A549 (cell line): ENCODE results near the gene TXN2. TPM values are rescaled to one million over a fixed set of nuclear protein-coding genes. Genes with fewer than 3 reads are reported as not detected.
A peak's percentile ranks its signal among the peaks of the same experiment; 100 is the strongest.

ENCODE experiments used
- ATAC-seq, 2 experiments: fragments of 200-7000 bp in 1 of 2; fragments of >200 bp in 1 of 2; cut with Nextera tagmentation in 1 of 2; cut with Tn5 transposase in 1 of 2; 3 replicates each; pipeline versions ENCODE4 v1.8.0 to v1.9.1; 2018 to 2020; ENCODE audit warnings: mild to moderate bottlenecking in 1 of 2, moderate library complexity in 1 of 2
- CTCF ChIA-PET: fragments of 300-600 bp; sonication (Branson Sonifier 250); formaldehyde crosslinking; extraction: SDS; loops from one replicate; lab custom pipeline; 2021; ENCODE audit warnings: antibody characterized with exemption, inconsistent platforms; lab: Yijun Ruan, JAX
- POLR2A ChIA-PET: fragments of 350-600 bp; formaldehyde crosslinking; extraction: SDS; loops from one replicate; lab custom pipeline; 2021; ENCODE audit warnings: antibody characterized with exemption, inconsistent platforms; lab: Yijun Ruan, JAX
- DNase-seq, 2 experiments: peaks; one replicate each; pipeline versions ENCODE4 v3.0.0 to v3.0.0-alpha.2; 2011 to 2016; ENCODE audit warnings: low read depth in 1 of 2, low spot score in 1 of 2
- FAIRE-seq: peaks from 2 replicates; lab custom pipeline; 2011; peaks lifted over from hg19 to GRCh38; lab: Jason Lieb, UNC
- H3K27ac ChIP-seq, 2 experiments: fragments of >200 bp; sonication (Bioruptor Twin); formaldehyde crosslinking; 3 replicates each; pipeline ENCODE4 v1.5.1; 2016 to 2017
- H3K4me1 ChIP-seq: fragments of >200 bp; sonication (Bioruptor Twin); formaldehyde crosslinking; 3 replicates; pipeline ENCODE4 v1.6.1; 2016
- H3K4me2 ChIP-seq: fragments of >200 bp; sonication (Bioruptor Twin); formaldehyde crosslinking; 3 replicates; pipeline ENCODE4 v1.6.1; 2016
- H3K4me3 ChIP-seq: fragments of >200 bp; sonication (Bioruptor Twin); formaldehyde crosslinking; 3 replicates; pipeline ENCODE4 v1.5.1; 2016
- H3K9me3 ChIP-seq: fragments of >200 bp; sonication (Bioruptor Twin); formaldehyde crosslinking; 3 replicates; pipeline ENCODE4 v1.6.1; 2016
- BHLHE40 ChIP-seq: IDR thresholded peaks from 2 replicates; pipeline ENCODE4 v1.6.1; 2012; ENCODE audit warnings: low read depth, low read length, inconsistent platforms
- CHD4 ChIP-seq: fragments of 200-600 bp; sonication (generic); IDR thresholded peaks from 2 replicates; pipeline ENCODE4 v1.6.1; 2016; ENCODE audit warnings: antibody characterized with exemption, mild to moderate bottlenecking, borderline replicate concordance
- CTCF ChIP-seq: fragments of >200 bp; sonication (Bioruptor Twin); formaldehyde crosslinking; IDR thresholded peaks from 3 replicates; pipeline ENCODE4 v1.5.1; 2016
- E2F6 ChIP-seq: IDR thresholded peaks from 2 replicates; pipeline ENCODE4 v1.6.1; 2012; ENCODE audit warnings: low read depth, borderline replicate concordance
- EHF ChIP-seq: fragments of 250-450 bp; sonication (Bioruptor Pico); IDR thresholded peaks from 2 replicates; pipeline ENCODE4 v1.5.0; 2020; ENCODE audit warnings: mild to moderate bottlenecking
- EHMT2 ChIP-seq: fragments of 200-600 bp; sonication (generic); IDR thresholded peaks from 2 replicates; pipeline ENCODE4 v1.6.1; 2016; ENCODE audit warnings: antibody characterized with exemption, low read depth, mild to moderate bottlenecking, moderate library complexity
- FOSB ChIP-seq: fragments of 250-450 bp; sonication (Bioruptor Pico); IDR thresholded peaks from 2 replicates; pipeline ENCODE4 v1.5.0; 2020; ENCODE audit warnings: mild to moderate bottlenecking, moderate library complexity
- FOSL2 ChIP-seq, 2 experiments: fragments of 450-650 bp in 1 of 2; fragments of >200 bp in 1 of 2; sonication (Bioruptor Twin) in 1 of 2; formaldehyde crosslinking; IDR thresholded peaks; 2 replicates each; pipeline versions ENCODE4 v1.5.0 to v1.6.1; 2016 to 2020; ENCODE audit warnings: mild to moderate bottlenecking in 1 of 2, moderate library complexity in 1 of 2
- HDAC2 ChIP-seq: fragments of 200-600 bp; sonication (generic); IDR thresholded peaks from 2 replicates; pipeline ENCODE4 v1.6.1; 2016
- HOXA7 ChIP-seq: fragments of 250-450 bp; sonication (Bioruptor Pico); IDR thresholded peaks from 2 replicates; pipeline ENCODE4 v1.5.0; 2020; ENCODE audit warnings: mild to moderate bottlenecking, moderate library complexity
- HOXB13 ChIP-seq: fragments of 250-450 bp; sonication (Bioruptor Pico); IDR thresholded peaks from 2 replicates; pipeline ENCODE4 v1.5.0; 2020; ENCODE audit warnings: low read depth, mild to moderate bottlenecking, moderate library complexity
- KDM5A ChIP-seq: fragments of 200-600 bp; sonication (generic); IDR thresholded peaks from 2 replicates; pipeline ENCODE4 v1.6.1; 2016; ENCODE audit warnings: antibody characterized with exemption, mild to moderate bottlenecking
- MAX ChIP-seq: IDR thresholded peaks from 2 replicates; pipeline ENCODE4 v1.6.1; 2012
- PBX3 ChIP-seq: IDR thresholded peaks from 2 replicates; pipeline ENCODE4 v1.6.1; 2012
- POLR2A ChIP-seq: IDR thresholded peaks from 2 replicates; pipeline ENCODE4 v1.6.1; 2012; ENCODE audit warnings: mild to moderate bottlenecking, low read length
- RARB ChIP-seq: fragments of 250-450 bp; sonication (Bioruptor Pico); IDR thresholded peaks from 2 replicates; pipeline ENCODE4 v1.8.0; 2021; ENCODE audit warnings: mild to moderate bottlenecking, moderate library complexity
- RNF2 ChIP-seq: fragments of 200-600 bp; sonication (generic); IDR thresholded peaks from 2 replicates; pipeline ENCODE4 v1.6.1; 2016; ENCODE audit warnings: low read depth, mild to moderate bottlenecking, antibody characterized with exemption, moderate library complexity, borderline replicate concordance
- SMC3 ChIP-seq: fragments of >200 bp; sonication (Bioruptor Twin); formaldehyde crosslinking; IDR thresholded peaks from 3 replicates; pipeline ENCODE4 v1.6.1; 2018; ENCODE audit warnings: inconsistent platforms
- ZC3H11A ChIP-seq: fragments of 450-650 bp; IDR thresholded peaks from 2 replicates; pipeline ENCODE4 v1.6.1; 2014; ENCODE audit warnings: antibody characterized with exemption, mild to moderate bottlenecking
- ZNF302 ChIP-seq: fragments of 250-450 bp; sonication (Bioruptor Pico); IDR thresholded peaks from 2 replicates; pipeline ENCODE4 v1.9.0; 2021; ENCODE audit warnings: inconsistent platforms, mild to moderate bottlenecking, moderate library complexity
- WGBS: methylation state at CpG from one replicate; pipeline ENCODE4 v1.1.6; 2017; ENCODE audit errors: missing lambda C conversion rate; 5-methylcytosine and 5-hydroxymethylcytosine counted together
- polyA plus RNA-seq, 4 experiments: library from polyadenylated mRNA; depleted of rRNA in 3 of 4; stranded (reverse); fragments of >200 nt; fragmentation: RNase III in 1 of 4; extraction: RNeasy Plus Mini Kit Qiagen cat#74134 plus additional on column Dnase treatment in 1 of 4; gene quantifications; 2 replicates in 3 of 4; 3 replicates in 1 of 4; pipeline ENCODE4 v1.2.3, GENCODE V29; 2011 to 2017

TXN2 gene
- polyA plus RNA-seq, 2 of the 4 experiments (the other 2 are of a cell fraction), result 82.2 to 89.6 TPM

GRCh38 chr22:36447632-36448031 lies 33.8 kb downstream of the TXN2 start:
- Histone ChIP-seq H3K9me3 (no peaks in the 10 kb centered on the region), H3K4me3 (no peak overlapping the region), H3K4me1 (peaks cover 21% of the 10 kb centered on the region), H3K27ac (peak overlapping the region in 1 of 2 experiments; percentile 75; a peak in 3 of 6 replicates), H3K4me2 (no peak overlapping the region)
- 94% methylated on average over 2 of the region's 2 CpGs for WGBS
- TF ChIP-seq MAX (no peak), CHD4 (no peak), PBX3 (no peak), FOSL2 (IDR thresholded peaks at IDR 0.05) (no peak), FOSL2 (CRISPR knock-in tag; IDR thresholded peaks at IDR 0.05) (no peak), SMC3 (no peak), HDAC2 (no peak), E2F6 (no peak)
- no peak for ATAC-seq
- CTCF ChIA-PET, result interaction anchor here (0.7 to 1.1 kb wide), 3 partner anchors 11 to 60 kb away, joined by 3 read pairs; partner anchors contain the start of gene MYH9
- no peak for FAIRE-seq
- no peak for DNase-seq
- POLR2A ChIA-PET, result no interaction called here

GRCh38 chr22:36445158-36445668 lies 36.2 kb downstream of the TXN2 start:
- FAIRE-seq, result no peak
- 70% methylated on average over 8 of the region's 8 CpGs for WGBS
- ChIA-PET CTCF (no interaction called here), POLR2A (no interaction called here)
- H3K4me1 ChIP-seq, result peaks cover 14% of the 10 kb centered on the region
- no peak for TF ChIP-seq EHMT2
- TF ChIP-seq ZNF302 (CRISPR knock-in tag), result no peak
- TF ChIP-seq ZC3H11A, result no peak
- TF ChIP-seq EHF (CRISPR knock-in tag), result no peak
- TF ChIP-seq, all 56 proteins: peak for 0
- no peak overlapping the region for H3K4me3 ChIP-seq
- ATAC-seq (peak in 1 of 2 experiments; percentile 48; a peak in 3 of 6 replicates), DNase-seq (no peak)
- no peak overlapping the region for H3K4me2 ChIP-seq
- no peaks in the 10 kb centered on the region for H3K9me3 ChIP-seq
- peak overlapping the region in 1 of 2 experiments; percentile 46; a peak in 2 of 6 replicates for H3K27ac ChIP-seq

GRCh38 chr22:36443198-36443770 lies 38.2 kb downstream of the TXN2 start:
- H3K4me3 ChIP-seq, result no peak overlapping the region
- FAIRE-seq (no peak), ATAC-seq (no peak), DNase-seq (no peak)
- ChIA-PET CTCF (interaction anchor here (0.7 to 0.8 kb wide), 2 partner anchors 9 to 12 kb away, joined by 3 read pairs; no protein-coding TSS in a partner anchor), POLR2A (interaction anchor here (0.6 kb wide), 1 partner anchor 23 kb away, joined by 4 read pairs; no protein-coding TSS in a partner anchor)
- H3K4me1 ChIP-seq, result peaks cover 31% of the 10 kb centered on the region
- peak overlapping the region in 1 of 2 experiments; percentile 54; a peak in 2 of 6 replicates for H3K27ac ChIP-seq
- TF ChIP-seq EHF (CRISPR knock-in tag) (no peak), HOXB13 (CRISPR knock-in tag) (no peak), SMC3 (no peak), FOSB (CRISPR knock-in tag) (no peak), BHLHE40 (no peak), HOXA7 (CRISPR knock-in tag) (no peak), KDM5A (no peak), CTCF (no peak), RNF2 (no peak), POLR2A (no peak), RARB (CRISPR knock-in tag) (no peak)
- H3K4me2 ChIP-seq, result no peak overlapping the region
- WGBS, result 81% methylated on average over 8 of the region's 8 CpGs
- no peaks in the 10 kb centered on the region for H3K9me3 ChIP-seq
